Bronchial epithelial cell (primary cell): ENCODE data around the gene BCAM. TPM values are rescaled to one million over a fixed set of nuclear protein-coding genes. Genes with fewer than 3 reads are reported as not detected.
"Not testable (repeated sequence)": the region's sequence is repeated elsewhere in the genome, so short reads cannot be mapped to it uniquely, and the experiment has no call there.

Source experiments
- DNase-seq: peaks from one replicate; pipeline ENCODE4 v3.0.0-alpha.2; 2010; ENCODE audit warnings: low read depth
- FAIRE-seq: peaks from 2 replicates; lab custom pipeline; 2011; peaks lifted over from hg19 to GRCh38; lab: Jason Lieb, UNC
- H3K27me3 ChIP-seq: 2 replicates; pipeline ENCODE4 v1.5.1; 2011; ENCODE audit warnings: low read length; ENCODE audit not compliant: control insufficient read depth, insufficient read depth
- H3K36me3 ChIP-seq: 2 replicates; pipeline ENCODE4 v1.5.1; 2011; ENCODE audit warnings: low read length; ENCODE audit not compliant: control insufficient read depth, insufficient read depth
- H3K4me3 ChIP-seq: 2 replicates; pipeline ENCODE4 v1.5.1; 2011; ENCODE audit warnings: mild to moderate bottlenecking, low read depth, low read length, control low read depth
- CTCF ChIP-seq: IDR thresholded peaks from 2 replicates; pipeline ENCODE4 v1.5.1; 2011; ENCODE audit warnings: mild to moderate bottlenecking, moderate library complexity, low read length, control low read depth, inconsistent platforms; ENCODE audit not compliant: insufficient read depth, severe bottlenecking
- total RNA-seq: library from RNA; depleted of rRNA; stranded (reverse); fragments of >200 nt; gene quantifications from 2 replicates; pipeline ENCODE4 v1.2.1, GENCODE V29; 2014

Gene BCAM
- total RNA-seq, 1 donor from 2014 or later: 16.6 TPM

- H3K4me3 ChIP-seq: no peak overlapping the region
- DNase-seq (no peak), FAIRE-seq (no peak)
- H3K36me3 ChIP-seq: no peaks in the 10 kb centered on the region
- TF ChIP-seq CTCF: no peak
- no peaks in the 10 kb centered on the region for H3K27me3 ChIP-seq
These were observed 47.6 kb downstream of the BCAM start for GRCh38 chr19:44856421-44857083.

DNA sequence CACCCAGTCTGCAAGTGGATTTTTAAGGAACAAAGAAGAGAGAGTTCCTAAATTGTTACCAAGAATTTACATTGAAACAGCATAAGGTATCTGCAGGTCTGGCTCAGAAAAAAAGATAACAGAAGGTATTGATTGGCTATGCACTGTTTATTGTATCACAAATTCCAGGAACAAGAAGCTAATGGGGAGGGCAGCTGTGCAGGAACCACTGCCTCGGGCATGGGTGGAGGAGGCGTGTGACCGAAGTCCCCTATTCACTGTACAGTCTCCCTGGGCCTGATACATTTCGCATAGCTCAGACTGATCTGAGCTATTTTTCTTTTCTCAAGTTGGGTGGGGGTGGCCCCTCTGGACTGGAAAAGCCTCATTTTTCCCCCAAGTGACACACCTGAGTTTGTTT lies 48.9 kb downstream of the BCAM start:
- DNase-seq (no peak), FAIRE-seq (no peak)
- H3K4me3 ChIP-seq: no peak overlapping the region
- no peaks in the 10 kb centered on the region for H3K36me3 ChIP-seq
- TF ChIP-seq CTCF: no peak
- H3K27me3 ChIP-seq: no peaks in the 10 kb centered on the region

DNA sequence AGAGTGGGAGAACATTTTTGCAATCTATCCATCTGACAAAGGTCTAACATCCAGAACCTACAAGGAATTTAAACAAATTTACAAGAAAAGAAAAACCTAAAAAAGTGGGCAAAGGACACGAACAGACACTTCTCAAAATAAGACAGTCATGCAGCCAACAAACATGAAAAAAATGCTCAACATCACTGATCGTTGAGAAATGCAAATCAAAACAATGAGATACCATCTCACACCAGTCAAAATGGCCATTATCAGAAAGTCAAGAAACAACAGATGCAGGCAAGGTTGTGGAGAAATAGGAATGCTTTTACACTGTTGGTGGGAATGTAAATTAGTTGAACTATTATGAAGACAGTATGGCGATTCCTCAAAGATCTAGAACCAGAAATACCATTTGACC lies 52.7 kb downstream of the BCAM start:
- H3K36me3 ChIP-seq, H3K27me3 ChIP-seq, FAIRE-seq, DNase-seq, H3K4me3 ChIP-seq: not testable (repeated sequence)

- no peak for TF ChIP-seq CTCF
- no peak for FAIRE-seq
- Histone ChIP-seq H3K27me3 (no peaks in the 10 kb centered on the region), H3K36me3 (peaks cover 14% of the 10 kb centered on the region), H3K4me3 (no peak overlapping the region)
- no peak for DNase-seq
These were observed 55.1 kb downstream of the BCAM start for GRCh38 chr19:44863990-44864389.

DNA sequence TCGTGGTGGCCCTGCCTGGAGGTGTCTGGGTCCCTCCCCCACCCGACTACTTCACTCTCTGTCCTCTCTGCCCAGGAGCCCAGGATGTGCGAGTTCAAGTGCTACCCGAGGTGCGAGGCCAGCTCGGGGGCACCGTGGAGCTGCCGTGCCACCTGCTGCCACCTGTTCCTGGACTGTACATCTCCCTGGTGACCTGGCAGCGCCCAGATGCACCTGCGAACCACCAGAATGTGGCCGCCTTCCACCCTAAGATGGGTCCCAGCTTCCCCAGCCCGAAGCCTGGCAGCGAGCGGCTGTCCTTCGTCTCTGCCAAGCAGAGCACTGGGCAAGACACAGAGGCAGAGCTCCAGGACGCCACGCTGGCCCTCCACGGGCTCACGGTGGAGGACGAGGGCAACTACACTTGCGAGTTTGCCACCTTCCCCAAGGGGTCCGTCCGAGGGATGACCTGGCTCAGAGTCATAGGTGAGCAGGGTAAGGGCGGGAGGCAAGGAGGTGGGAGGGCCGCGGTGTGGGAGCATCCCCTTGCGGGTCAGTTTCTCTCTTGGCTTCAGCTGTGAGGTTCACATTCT lies 56.4 kb downstream of the BCAM start:
- DNase-seq: no peak
- no peak for TF ChIP-seq CTCF
- Histone ChIP-seq H3K4me3 (no peak overlapping the region), H3K36me3 (peaks cover 14% of the 10 kb centered on the region), H3K27me3 (no peaks in the 10 kb centered on the region)
- no peak for FAIRE-seq

- no peak for FAIRE-seq
- H3K36me3 ChIP-seq: peaks cover 18% of the 10 kb centered on the region
- no peak for TF ChIP-seq CTCF
- H3K27me3 ChIP-seq: no peaks in the 10 kb centered on the region
- DNase-seq: no peak
- H3K4me3 ChIP-seq: no peak overlapping the region
These were observed 57.8 kb downstream of the BCAM start for GRCh38 chr19:44866664-44867063.
